ENCODE measurements around the gene INPP5K.

DNA sequence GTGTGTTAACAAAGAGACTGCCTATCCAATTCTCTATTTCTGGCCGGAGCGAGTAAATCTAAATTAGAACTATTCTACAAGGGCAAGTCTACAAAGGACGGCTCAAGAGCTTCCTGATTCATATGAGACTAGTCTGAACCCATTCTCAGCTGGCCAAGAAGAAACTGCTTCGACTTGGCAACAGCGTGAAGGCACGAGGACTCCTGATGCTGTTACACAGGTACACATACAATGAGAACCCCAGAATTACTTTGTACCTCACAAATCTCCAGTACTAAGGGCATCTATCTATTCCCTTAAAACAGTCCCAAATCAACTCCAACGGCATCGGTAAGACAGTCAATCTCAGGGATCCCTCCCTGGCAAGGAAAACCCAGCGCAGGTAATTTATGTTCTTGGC, 61.9 kb downstream of the INPP5K start:
- TF ChIP-seq, protein P1, sequence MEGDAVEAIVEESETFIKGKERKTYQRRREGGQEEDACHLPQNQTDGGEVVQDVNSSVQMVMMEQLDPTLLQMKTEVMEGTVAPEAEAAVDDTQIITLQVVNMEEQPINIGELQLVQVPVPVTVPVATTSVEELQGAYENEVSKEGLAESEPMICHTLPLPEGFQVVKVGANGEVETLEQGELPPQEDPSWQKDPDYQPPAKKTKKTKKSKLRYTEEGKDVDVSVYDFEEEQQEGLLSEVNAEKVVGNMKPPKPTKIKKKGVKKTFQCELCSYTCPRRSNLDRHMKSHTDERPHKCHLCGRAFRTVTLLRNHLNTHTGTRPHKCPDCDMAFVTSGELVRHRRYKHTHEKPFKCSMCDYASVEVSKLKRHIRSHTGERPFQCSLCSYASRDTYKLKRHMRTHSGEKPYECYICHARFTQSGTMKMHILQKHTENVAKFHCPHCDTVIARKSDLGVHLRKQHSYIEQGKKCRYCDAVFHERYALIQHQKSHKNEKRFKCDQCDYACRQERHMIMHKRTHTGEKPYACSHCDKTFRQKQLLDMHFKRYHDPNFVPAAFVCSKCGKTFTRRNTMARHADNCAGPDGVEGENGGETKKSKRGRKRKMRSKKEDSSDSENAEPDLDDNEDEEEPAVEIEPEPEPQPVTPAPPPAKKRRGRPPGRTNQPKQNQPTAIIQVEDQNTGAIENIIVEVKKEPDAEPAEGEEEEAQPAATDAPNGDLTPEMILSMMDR (IDR thresholded peaks at IDR 0.05): no peak
- no peak for TF ChIP-seq EZH2 (IDR thresholded peaks at IDR 0.05; ENCODE audit: borderline replicate concordance, insufficient read depth, low read depth, low read length, poor library complexity, severe bottlenecking)

All from B cell (primary cell).